ENCODE data around the gene MCF2L. TPM values are rescaled to one million over a fixed set of nuclear protein-coding genes. Genes with fewer than 3 reads are reported as not detected.

The MCF2L gene
- total RNA-seq, 1 experiment from 2014 or later, result not detected

- H3K27me3 Mint-ChIP-seq (ENCODE audit: insufficient read depth, unreplicated experiment), result no peaks in the 10 kb centered on the region
- CTCF ChIA-PET, result no interaction called here
- intact Hi-C loops (cut with micrococcal nuclease), result no loop called here
Observed at GRCh38 chr13:113005997-113006396, 37.0 kb downstream of the MCF2L start.

GRCh38 chr13:113006660-113007059 lies 37.6 kb downstream of the MCF2L start:
- Mint-ChIP-seq H3K4me3 (ENCODE audit: unreplicated experiment) (no peak overlapping the region), H3K27ac (ENCODE audit: low read depth, unreplicated experiment) (no peak overlapping the region), H3K9me3 (ENCODE audit: unreplicated experiment) (peaks cover 8% of the 10 kb centered on the region), H3K36me3 (ENCODE audit: insufficient read depth, unreplicated experiment) (no peaks in the 10 kb centered on the region), H3K27me3 (ENCODE audit: insufficient read depth, unreplicated experiment) (no peaks in the 10 kb centered on the region), H3K4me1 (ENCODE audit: insufficient read depth, unreplicated experiment) (no peaks in the 10 kb centered on the region)
- CTCF ChIA-PET, result no interaction called here
- POLR2A ChIA-PET, result no interaction called here
- no peak for TF ChIP-seq CTCF (IDR thresholded peaks at IDR 0.05; ENCODE audit: unreplicated experiment)
- no TSS peak for BruUV-seq (replicated peaks)
- no peak for DNase-seq (ENCODE audit: unreplicated experiment)
- intact Hi-C loops (cut with micrococcal nuclease), result no loop called here

More at GRCh38 chr13:113005997-113006396, 37.0 kb downstream of the MCF2L start:
- no peaks in the 10 kb centered on the region for H3K36me3 Mint-ChIP-seq (ENCODE audit: insufficient read depth, unreplicated experiment)
- peaks cover 2% of the 10 kb centered on the region for H3K9me3 Mint-ChIP-seq (ENCODE audit: unreplicated experiment)
- no TSS peak for BruUV-seq (replicated peaks)
- POLR2A ChIA-PET, result no interaction called here
- no peak for TF ChIP-seq CTCF (IDR thresholded peaks at IDR 0.05; ENCODE audit: unreplicated experiment)
- H3K27ac Mint-ChIP-seq (ENCODE audit: low read depth, unreplicated experiment), result no peak overlapping the region
- H3K4me3 Mint-ChIP-seq (ENCODE audit: unreplicated experiment), result no peak overlapping the region
- no peak for DNase-seq (ENCODE audit: unreplicated experiment)
- no peaks in the 10 kb centered on the region for H3K4me1 Mint-ChIP-seq (ENCODE audit: insufficient read depth, unreplicated experiment)

GRCh38 chr13:113008851-113009250 lies 39.8 kb downstream of the MCF2L start:
- CTCF ChIA-PET, result no interaction called here
- Mint-ChIP-seq H3K4me3 (ENCODE audit: unreplicated experiment) (no peak overlapping the region), H3K27me3 (ENCODE audit: insufficient read depth, unreplicated experiment) (no peaks in the 10 kb centered on the region), H3K27ac (ENCODE audit: low read depth, unreplicated experiment) (no peak overlapping the region), H3K9me3 (ENCODE audit: unreplicated experiment) (peaks cover 15% of the 10 kb centered on the region), H3K36me3 (ENCODE audit: insufficient read depth, unreplicated experiment) (no peaks in the 10 kb centered on the region), H3K4me1 (ENCODE audit: insufficient read depth, unreplicated experiment) (no peaks in the 10 kb centered on the region)
- TF ChIP-seq CTCF (IDR thresholded peaks at IDR 0.05; ENCODE audit: unreplicated experiment), result no peak
- intact Hi-C loops (cut with micrococcal nuclease), result no loop called here
- DNase-seq (ENCODE audit: unreplicated experiment), result no peak
- POLR2A ChIA-PET, result no interaction called here
- BruUV-seq (replicated peaks), result no TSS peak

GRCh38 chr13:113009743-113010509 lies 40.9 kb downstream of the MCF2L start:
- no peak for TF ChIP-seq CTCF (IDR thresholded peaks at IDR 0.05; ENCODE audit: unreplicated experiment)
- POLR2A ChIA-PET, result no interaction called here

More at GRCh38 chr13:113009743-113010509, 40.9 kb downstream of the MCF2L start:
- peak; percentile 22 for DNase-seq (ENCODE audit: unreplicated experiment)
- intact Hi-C loops (cut with micrococcal nuclease), result no loop called here
- H3K36me3 Mint-ChIP-seq (ENCODE audit: insufficient read depth, unreplicated experiment), result no peaks in the 10 kb centered on the region
- H3K4me1 Mint-ChIP-seq (ENCODE audit: insufficient read depth, unreplicated experiment), result no peaks in the 10 kb centered on the region
- CTCF ChIA-PET, result no interaction called here
- no peak overlapping the region for H3K27ac Mint-ChIP-seq (ENCODE audit: low read depth, unreplicated experiment)
- H3K9me3 Mint-ChIP-seq (ENCODE audit: unreplicated experiment), result peaks cover 15% of the 10 kb centered on the region
- H3K4me3 Mint-ChIP-seq (ENCODE audit: unreplicated experiment), result no peak overlapping the region
- no TSS peak for BruUV-seq (replicated peaks)
- no peaks in the 10 kb centered on the region for H3K27me3 Mint-ChIP-seq (ENCODE audit: insufficient read depth, unreplicated experiment)
